NCI-H128 (cell line): ENCODE measurements around the gene ZNF547.
A peak's percentile ranks its signal among the peaks of the same experiment; 100 is the strongest.
"Not testable (repeated sequence)": the region's sequence is repeated elsewhere in the genome, so short reads cannot be mapped to it uniquely, and the experiment has no call there.

ENCODE experiments used
- DNase-seq: peaks from one replicate; lab custom pipeline; 2025; ENCODE audit not compliant: unreplicated experiment; lab: John Stamatoyannopoulos, UW

Gene ZNF547

GRCh38 chr19:57374179-57374578 is 10.8 kb downstream of the ZNF547 start:
- DNase-seq: no peak

GRCh38 chr19:57374647-57375046 is 11.3 kb downstream of the ZNF547 start:
- not testable (repeated sequence) for DNase-seq

GRCh38 chr19:57376151-57376550 is 12.8 kb downstream of the ZNF547 start:
- no peak for DNase-seq

- no peak for DNase-seq
Observed at GRCh38 chr19:57377498-57378146, 14.3 kb downstream of the ZNF547 start.

- no peak for DNase-seq
Observed at GRCh38 chr19:57380923-57381322, 17.6 kb downstream of the ZNF547 start.

GRCh38 chr19:57382806-57383488 is 19.6 kb downstream of the ZNF547 start:
- no peak for DNase-seq

GRCh38 chr19:57389194-57389729 is 25.9 kb downstream of the ZNF547 start:
- no peak for DNase-seq

- DNase-seq: peak; percentile 91
Observed at GRCh38 chr19:57389730-57390598, 26.6 kb downstream of the ZNF547 start, which contains the start of gene ZNF548. TSS of gene ZNF548 (plus strand) at chr19:57389854. CDS start at chr19:57390100, 246 bp downstream.

GRCh38 chr19:57395710-57396109 is 32.4 kb downstream of the ZNF547 start:
- no peak for DNase-seq

GRCh38 chr19:57398868-57399267 is 35.5 kb downstream of the ZNF547 start:
- DNase-seq: no peak

- DNase-seq: no peak
Observed at GRCh38 chr19:57403737-57404563, 40.6 kb downstream of the ZNF547 start.

- DNase-seq: peak; percentile 77
Observed at GRCh38 chr19:57406516-57407123, 43.3 kb downstream of the ZNF547 start.

- peak; percentile 83 for DNase-seq
Observed at GRCh38 chr19:57410877-57411671, 47.7 kb downstream of the ZNF547 start, which contains the start of gene ZNF17. TSS of gene ZNF17 (plus strand) at chr19:57411161. CDS start at chr19:57413616, 2,455 bp downstream.

GRCh38 chr19:57419439-57419838 is 56.1 kb downstream of the ZNF547 start:
- DNase-seq: no peak

- DNase-seq: no peak
Observed at GRCh38 chr19:57421037-57421436, 57.7 kb downstream of the ZNF547 start.
